Neural progenitor cell (in vitro differentiated cells): ENCODE measurements around the gene NEB. TPM values are rescaled to one million over a fixed set of nuclear protein-coding genes. Genes with fewer than 3 reads are reported as not detected.

Experiments used
- DNase-seq: peaks from one replicate; pipeline ENCODE4 v3.0.0-alpha.2; 2016; ENCODE audit warnings: low spot score
- H2AFZ ChIP-seq: fragments of 200-600 bp; sonication (generic); replicated peaks from 2 replicates; pipeline ENCODE4 v1.6.1; 2016; ENCODE audit warnings: antibody characterized with exemption
- H3F3A ChIP-seq: fragments of 200-600 bp; sonication (generic); 2 replicates; pipeline ENCODE4 v1.6.1; 2016; ENCODE audit warnings: antibody characterized with exemption, low read depth
- H3K27ac ChIP-seq: fragments of 200-600 bp; sonication (generic); 2 replicates; pipeline ENCODE4 v1.5.1; 2016; ENCODE audit warnings: mild to moderate bottlenecking
- H3K27me3 ChIP-seq: fragments of 200-600 bp; sonication (generic); 2 replicates; pipeline ENCODE4 v1.6.1; 2016; ENCODE audit warnings: mild to moderate bottlenecking, moderate library complexity
- H3K36me3 ChIP-seq: fragments of 200-600 bp; sonication (generic); 2 replicates; pipeline ENCODE4 v1.5.1; 2016
- H3K4me1 ChIP-seq: fragments of 200-600 bp; sonication (generic); 2 replicates; pipeline ENCODE4 v1.6.1; 2016; ENCODE audit warnings: mixed run types
- H3K4me2 ChIP-seq: fragments of 200-600 bp; sonication (generic); 2 replicates; pipeline ENCODE4 v1.6.1; 2016
- H3K4me3 ChIP-seq: fragments of 200-600 bp; sonication (generic); 2 replicates; pipeline ENCODE4 v1.5.1; 2016
- H3K79me2 ChIP-seq: fragments of 200-600 bp; sonication (generic); 2 replicates; pipeline ENCODE4 v1.6.1; 2016; ENCODE audit warnings: low read depth
- H3K9ac ChIP-seq: fragments of 200-600 bp; sonication (generic); 2 replicates; pipeline ENCODE4 v1.6.1; 2016
- H3K9me3 ChIP-seq: fragments of 200-600 bp; sonication (generic); 2 replicates; pipeline ENCODE4 v1.5.1; 2016; ENCODE audit warnings: low read depth
- H4K20me1 ChIP-seq: fragments of 200-600 bp; sonication (generic); 2 replicates; pipeline ENCODE4 v1.6.1; 2016; ENCODE audit warnings: low read depth
- H3K27ac Mint-ChIP-seq: 3 replicates; pipeline ENCODE4 v1.8.0; 2021; ENCODE audit warnings: mixed read lengths
- H3K27me3 Mint-ChIP-seq: 2 replicates; pipeline ENCODE4 v1.8.0; 2022; ENCODE audit warnings: low read depth, mild to moderate bottlenecking, inconsistent platforms, moderate library complexity, mixed read lengths; ENCODE audit not compliant: insufficient read depth
- H3K36me3 Mint-ChIP-seq: 3 replicates; pipeline ENCODE4 v1.8.0; 2021; ENCODE audit warnings: mixed read lengths
- H3K4me1 Mint-ChIP-seq: 3 replicates; pipeline ENCODE4 v1.8.0; 2021; ENCODE audit warnings: mixed read lengths
- H3K4me3 Mint-ChIP-seq: 3 replicates; pipeline ENCODE4 v1.8.0; 2021; ENCODE audit warnings: mild to moderate bottlenecking, moderate library complexity, mixed read lengths
- H3K9me3 Mint-ChIP-seq: 3 replicates; pipeline ENCODE4 v1.8.0; 2020; ENCODE audit warnings: mixed read lengths
- CTCF ChIP-seq: fragments of 200-600 bp; sonication (generic); IDR thresholded peaks from 2 replicates; pipeline ENCODE4 v1.5.1; 2017; ENCODE audit warnings: antibody characterized with exemption, mild to moderate bottlenecking
- EZH2 ChIP-seq: fragments of 200-600 bp; sonication (generic); IDR thresholded peaks from 2 replicates; pipeline ENCODE4 v1.6.1; 2017; ENCODE audit warnings: antibody characterized with exemption, mild to moderate bottlenecking, moderate library complexity
- EZH2phosphoT487 ChIP-seq: fragments of 200-600 bp; sonication (generic); IDR thresholded peaks from 2 replicates; pipeline ENCODE4 v1.6.1; 2017; ENCODE audit warnings: antibody characterized with exemption
- total RNA-seq: library from RNA; depleted of rRNA; stranded (reverse); fragments of >200 nt; gene quantifications from 2 replicates; pipeline ENCODE4 v1.2.3, GENCODE V29; 2015; ENCODE audit warnings: low replicate concordance

The NEB gene
- total RNA-seq, 1 donor from 2014 or later, result 0.49 TPM

GRCh38 chr2:151482171-151482725 lies 252.0 kb downstream of the NEB start:
- H3K9me3 Mint-ChIP-seq, result no peaks in the 10 kb centered on the region
- H3K27me3 ChIP-seq, result no peaks in the 10 kb centered on the region
- H3K9ac ChIP-seq, result no peak overlapping the region
- no peaks in the 10 kb centered on the region for H3K9me3 ChIP-seq
- TF ChIP-seq EZH2 (no peak), CTCF (no peak)
- H3K27ac Mint-ChIP-seq, result no peak overlapping the region
- no peak overlapping the region for H3K27ac ChIP-seq
- no peaks in the 10 kb centered on the region for H3K4me1 Mint-ChIP-seq
- no peaks in the 10 kb centered on the region for H4K20me1 ChIP-seq
- peaks cover 9% of the 10 kb centered on the region for H3K79me2 ChIP-seq
- no peak overlapping the region for H3K4me3 ChIP-seq
- DNase-seq, result no peak
- no peak overlapping the region for H3K4me3 Mint-ChIP-seq
- H3K36me3 Mint-ChIP-seq, result peaks cover 30% of the 10 kb centered on the region
- H2AFZ ChIP-seq, result no peak overlapping the region
- no peaks in the 10 kb centered on the region for H3K27me3 Mint-ChIP-seq
- H3K36me3 ChIP-seq, result peaks cover 5% of the 10 kb centered on the region
- no peaks in the 10 kb centered on the region for H3K4me1 ChIP-seq
- H3F3A ChIP-seq, result peaks cover 9% of the 10 kb centered on the region
- H3K4me2 ChIP-seq, result no peak overlapping the region

- Mint-ChIP-seq H3K4me1 (no peaks in the 10 kb centered on the region), H3K36me3 (peaks cover 32% of the 10 kb centered on the region), H3K27me3 (no peaks in the 10 kb centered on the region), H3K9me3 (no peaks in the 10 kb centered on the region), H3K4me3 (no peak overlapping the region), H3K27ac (no peak overlapping the region)
- Histone ChIP-seq H4K20me1 (no peaks in the 10 kb centered on the region), H3K27ac (no peak overlapping the region), H2AFZ (no peak overlapping the region), H3K4me1 (no peaks in the 10 kb centered on the region), H3K9ac (no peak overlapping the region), H3K27me3 (no peaks in the 10 kb centered on the region), H3K4me3 (no peak overlapping the region), H3K9me3 (no peaks in the 10 kb centered on the region), H3F3A (peaks cover 9% of the 10 kb centered on the region), H3K4me2 (no peak overlapping the region), H3K79me2 (peaks cover 9% of the 10 kb centered on the region), H3K36me3 (peaks cover 10% of the 10 kb centered on the region)
- DNase-seq, result no peak
- TF ChIP-seq CTCF (no peak), EZH2phosphoT487 (no peak), EZH2 (no peak)
Observed at GRCh38 chr2:151481744-151482143, 252.5 kb downstream of the NEB start.

- Histone ChIP-seq H3F3A (no peaks in the 10 kb centered on the region), H3K9ac (no peak overlapping the region), H3K4me3 (no peak overlapping the region), H3K9me3 (no peaks in the 10 kb centered on the region), H3K4me2 (no peak overlapping the region), H3K36me3 (peaks cover 38% of the 10 kb centered on the region), H2AFZ (no peak overlapping the region), H3K79me2 (peaks cover 26% of the 10 kb centered on the region), H3K4me1 (no peaks in the 10 kb centered on the region), H3K27me3 (no peaks in the 10 kb centered on the region), H4K20me1 (no peaks in the 10 kb centered on the region), H3K27ac (no peak overlapping the region)
- Mint-ChIP-seq H3K4me1 (peaks cover 2% of the 10 kb centered on the region), H3K9me3 (no peaks in the 10 kb centered on the region), H3K27ac (no peak overlapping the region), H3K27me3 (no peaks in the 10 kb centered on the region), H3K4me3 (no peak overlapping the region), H3K36me3 (peaks cover 43% of the 10 kb centered on the region)
- no peak for DNase-seq
- TF ChIP-seq CTCF (no peak), EZH2phosphoT487 (no peak), EZH2 (no peak)
Observed at GRCh38 chr2:151478011-151478410, 256.3 kb downstream of the NEB start.
